OCI-LY1 (cell line): ENCODE data around the gene SMYD3.

ENCODE experiments used
- EZH2 ChIP-seq: fragments of 200-600 bp; sonication (generic), shearing (Covaris generic); IDR thresholded peaks from 2 replicates; pipeline ENCODE4 v1.8.0; 2017; ENCODE audit warnings: borderline replicate concordance, mixed run types, mild to moderate bottlenecking, antibody characterized with exemption, low read length, moderate library complexity, mixed read lengths
- TF ChIP-seq, protein P1 (sequence below): fragments of 200-600 bp; sonication (generic), shearing (Covaris generic); IDR thresholded peaks from 2 replicates; pipeline ENCODE4 v1.5.1; 2017; ENCODE audit warnings: mild to moderate bottlenecking, antibody characterized with exemption, low read length, moderate library complexity, mixed read lengths

DNA sequence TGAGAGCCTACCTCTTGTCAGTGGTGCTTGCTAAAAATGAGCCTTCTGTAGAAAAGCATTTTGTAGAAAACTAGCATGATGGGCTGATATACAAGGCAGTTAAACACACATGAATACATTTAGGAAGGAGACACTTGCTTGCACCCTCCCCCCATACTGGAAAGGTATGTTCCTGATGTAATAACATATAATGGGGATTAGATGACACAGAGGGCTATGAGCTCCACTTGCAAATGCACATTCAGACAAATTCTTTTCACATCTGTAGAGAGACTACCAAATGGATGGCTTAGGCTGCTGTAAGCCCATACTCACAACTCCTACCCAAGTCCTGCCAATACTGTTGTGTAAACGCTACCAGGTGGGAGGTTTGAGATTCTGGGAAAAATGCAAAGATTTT is 634.0 kb downstream of the SMYD3 start:
- TF ChIP-seq, protein P1, sequence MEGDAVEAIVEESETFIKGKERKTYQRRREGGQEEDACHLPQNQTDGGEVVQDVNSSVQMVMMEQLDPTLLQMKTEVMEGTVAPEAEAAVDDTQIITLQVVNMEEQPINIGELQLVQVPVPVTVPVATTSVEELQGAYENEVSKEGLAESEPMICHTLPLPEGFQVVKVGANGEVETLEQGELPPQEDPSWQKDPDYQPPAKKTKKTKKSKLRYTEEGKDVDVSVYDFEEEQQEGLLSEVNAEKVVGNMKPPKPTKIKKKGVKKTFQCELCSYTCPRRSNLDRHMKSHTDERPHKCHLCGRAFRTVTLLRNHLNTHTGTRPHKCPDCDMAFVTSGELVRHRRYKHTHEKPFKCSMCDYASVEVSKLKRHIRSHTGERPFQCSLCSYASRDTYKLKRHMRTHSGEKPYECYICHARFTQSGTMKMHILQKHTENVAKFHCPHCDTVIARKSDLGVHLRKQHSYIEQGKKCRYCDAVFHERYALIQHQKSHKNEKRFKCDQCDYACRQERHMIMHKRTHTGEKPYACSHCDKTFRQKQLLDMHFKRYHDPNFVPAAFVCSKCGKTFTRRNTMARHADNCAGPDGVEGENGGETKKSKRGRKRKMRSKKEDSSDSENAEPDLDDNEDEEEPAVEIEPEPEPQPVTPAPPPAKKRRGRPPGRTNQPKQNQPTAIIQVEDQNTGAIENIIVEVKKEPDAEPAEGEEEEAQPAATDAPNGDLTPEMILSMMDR, result no peak
- TF ChIP-seq EZH2, result no peak
